Measurements from ENCODE around the gene CDHR4.
"Not testable (repeated sequence)": the region's sequence is repeated elsewhere in the genome, so short reads cannot be mapped to it uniquely, and the experiment has no call there.

CDHR4 gene

GRCh38 chr3:49799761-49800160 is at the start of gene CDHR4:
Gene CDHR4, minus strand, starts transcription at chr3:49799873. Its CDS starts 61 bp downstream, at chr3:49799812.
- no peak for DNase-seq (ENCODE audit: low read depth in 2 of 2)

- DNase-seq (ENCODE audit: low read depth in 2 of 2), result no peak
Measured at GRCh38 chr3:49845694-49846093, 46.0 kb upstream of the CDHR4 start.

GRCh38 chr3:49844464-49845183 is 45.0 kb upstream of the CDHR4 start:
- no peak for DNase-seq (ENCODE audit: low read depth in 2 of 2)

GRCh38 chr3:49842843-49843517 is 43.3 kb upstream of the CDHR4 start:
- DNase-seq (ENCODE audit: low read depth in 2 of 2), result no peak

GRCh38 chr3:49841806-49842205 is 42.1 kb upstream of the CDHR4 start:
- DNase-seq (ENCODE audit: low read depth in 2 of 2), result no peak

- DNase-seq (ENCODE audit: low read depth in 2 of 2), result no peak
Measured at GRCh38 chr3:49841126-49841696, 41.5 kb upstream of the CDHR4 start.

- DNase-seq (ENCODE audit: low read depth in 2 of 2), result no peak
Measured at GRCh38 chr3:49840388-49840787, 40.7 kb upstream of the CDHR4 start.

GRCh38 chr3:49839193-49839809 is 39.6 kb upstream of the CDHR4 start:
- peak; percentile 42 to 64 for DNase-seq (ENCODE audit: low read depth in 2 of 2)

- DNase-seq (ENCODE audit: low read depth in 2 of 2), result no peak
Measured at GRCh38 chr3:49831341-49831740, 31.7 kb upstream of the CDHR4 start.

- no peak for DNase-seq (ENCODE audit: low read depth in 2 of 2)
Measured at GRCh38 chr3:49826016-49826415, 26.3 kb upstream of the CDHR4 start.

GRCh38 chr3:49823131-49823530 is 23.5 kb upstream of the CDHR4 start:
- not testable (repeated sequence) for DNase-seq (ENCODE audit: low read depth in 2 of 2)

- no peak for DNase-seq (ENCODE audit: low read depth in 2 of 2)
Measured at GRCh38 chr3:49813497-49814174, 14.0 kb upstream of the CDHR4 start, which contains the start of gene UBA7. Gene UBA7, minus strand, starts transcription at chr3:49813953. Its CDS starts 166 bp downstream, at chr3:49813787.

- DNase-seq (ENCODE audit: low read depth in 2 of 2), result no peak
Measured at GRCh38 chr3:49812916-49813496, 13.3 kb upstream of the CDHR4 start.

GRCh38 chr3:49807431-49808114 is 7.9 kb upstream of the CDHR4 start:
- no peak for DNase-seq (ENCODE audit: low read depth in 2 of 2)

GRCh38 chr3:49806850-49807249 is 7.2 kb upstream of the CDHR4 start:
- DNase-seq (ENCODE audit: low read depth in 2 of 2), result no peak

GRCh38 chr3:49805897-49806701 is 6.4 kb upstream of the CDHR4 start:
- no peak for DNase-seq (ENCODE audit: low read depth in 2 of 2)

- no peak for DNase-seq (ENCODE audit: low read depth in 2 of 2)
Measured at GRCh38 chr3:49805367-49805782, 5.7 kb upstream of the CDHR4 start.

GRCh38 chr3:49804141-49805041 is 4.7 kb upstream of the CDHR4 start:
- DNase-seq (ENCODE audit: low read depth in 2 of 2), result no peak

Data from stimulated activated CD8-positive, alpha-beta memory T cell treated with anti-CD3 and anti-CD28 coated beads, Interleukin-15, amount 100 ng/mL, for 4 hours (primary cell).